H1 (cell line): ENCODE data around the gene EFCAB6. TPM values are rescaled to one million over a fixed set of nuclear protein-coding genes. Genes with fewer than 3 reads are reported as not detected.
A peak's percentile ranks its signal among the peaks of the same experiment; 100 is the strongest.

Source experiments
- CTCF ChIA-PET: fragments of 300-600 bp; sonication (Branson Sonifier 250); formaldehyde crosslinking; loops from one replicate; lab custom pipeline; 2021; ENCODE audit not compliant: partially characterized antibody; lab: Charles Lee
- POLR2A ChIA-PET: fragments of 300-600 bp; sonication (Branson Sonifier 250); formaldehyde crosslinking; loops from one replicate; lab custom pipeline; 2021; ENCODE audit warnings: inconsistent platforms; ENCODE audit not compliant: partially characterized antibody; lab: Charles Lee
- DNase-seq, 2 experiments: peaks; one replicate each; pipeline versions ENCODE4 v3.0.0 to v3.0.0-alpha.2; 2010 to 2022; ENCODE audit warnings: low spot score in 2 of 2, low read depth in 1 of 2, mixed read lengths in 1 of 2
- FAIRE-seq: peaks from 2 replicates; lab custom pipeline; 2011; peaks lifted over from hg19 to GRCh38; lab: Jason Lieb, UNC
- H2AFZ ChIP-seq: 2 replicates; pipeline ENCODE4 v1.8.1; 2012; ENCODE audit warnings: low read length, inconsistent platforms
- H2AK5ac ChIP-seq: 2 replicates; pipeline ENCODE4 v1.6.1; 2013; ENCODE audit warnings: low read depth, low read length
- H2BK120ac ChIP-seq: replicated peaks from 2 replicates; pipeline ENCODE3; 2013; ENCODE audit warnings: low read depth, low read length, inconsistent platforms
- H2BK12ac ChIP-seq: 2 replicates; pipeline ENCODE4 v1.6.1; 2013; ENCODE audit warnings: low read depth, low read length
- H2BK15ac ChIP-seq: 2 replicates; pipeline ENCODE4 v1.6.1; 2013; ENCODE audit warnings: low read length
- H2BK20ac ChIP-seq: 2 replicates; pipeline ENCODE4 v1.6.1; 2013; ENCODE audit warnings: low read length
- H2BK5ac ChIP-seq: 2 replicates; pipeline ENCODE4 v1.6.1; 2013; ENCODE audit warnings: low read depth, low read length
- H3K14ac ChIP-seq: 2 replicates; pipeline ENCODE4 v1.6.1; 2013; ENCODE audit warnings: inconsistent platforms; ENCODE audit not compliant: insufficient read length
- H3K18ac ChIP-seq: 2 replicates; pipeline ENCODE4 v1.6.1; 2013; ENCODE audit warnings: low read length; ENCODE audit errors: extremely low read depth
- H3K23ac ChIP-seq: 2 replicates; pipeline ENCODE4 v1.6.1; 2013; ENCODE audit warnings: inconsistent platforms; ENCODE audit not compliant: insufficient read length
- H3K23me2 ChIP-seq: 2 replicates; pipeline ENCODE4 v1.6.1; 2013; ENCODE audit warnings: low read depth, low read length
- H3K27ac ChIP-seq: 2 replicates; pipeline ENCODE4 v1.6.1; 2011; ENCODE audit warnings: low read depth, low read length, inconsistent platforms
- H3K27me3 ChIP-seq, 4 experiments: replicated peaks in 1 of 4; 1 replicate in 1 of 4; 2 replicates in 3 of 4; pipeline versions ENCODE4 v1.6.1 to v1.8.1; 2011 to 2013; ENCODE audit warnings: low read length in 3 of 4, mild to moderate bottlenecking in 3 of 4, inconsistent platforms in 2 of 4, mixed read lengths in 2 of 4, moderate library complexity in 1 of 4; ENCODE audit not compliant: control insufficient read depth in 3 of 4, insufficient read depth in 3 of 4; ENCODE audit errors: extremely low read depth in 1 of 4
- H3K36me3 ChIP-seq, 4 experiments: 2 replicates each; pipeline versions ENCODE4 v1.6.1 to v1.8.1; 2011 to 2013; ENCODE audit warnings: mild to moderate bottlenecking in 4 of 4, low read length in 3 of 4, moderate library complexity in 2 of 4, control low read depth in 1 of 4, inconsistent platforms in 1 of 4; ENCODE audit not compliant: insufficient read depth in 4 of 4, control insufficient read depth in 2 of 4
- H3K4ac ChIP-seq: replicated peaks from 2 replicates; pipeline ENCODE3; 2013; ENCODE audit warnings: low read length, low read depth, mixed read lengths, inconsistent platforms; ENCODE audit not compliant: insufficient read length
- H3K4me1 ChIP-seq, 4 experiments: replicated peaks in 1 of 4; 1 replicate in 1 of 4; 2 replicates in 3 of 4; pipeline versions ENCODE4 v1.6.1 to v1.8.1; 2011 to 2013; ENCODE audit warnings: low read length in 3 of 4, inconsistent platforms in 2 of 4, mixed read lengths in 1 of 4; ENCODE audit not compliant: insufficient read depth in 4 of 4, control insufficient read depth in 3 of 4
- H3K4me2 ChIP-seq, 2 experiments: 2 replicates each; pipeline versions ENCODE4 v1.6.1 to v1.8.1; 2011 to 2013; ENCODE audit warnings: low read depth in 2 of 2, low read length in 2 of 2, control low read depth in 1 of 2, inconsistent platforms in 1 of 2, mild to moderate bottlenecking in 1 of 2; ENCODE audit not compliant: insufficient read depth in 1 of 2
- H3K4me3 ChIP-seq, 4 experiments: fragments of 200-600, 300-600 bp in 1 of 4; sonication (generic), shearing (Covaris generic), sonication (Bioruptor Twin) in 1 of 4; 2 replicates each; pipeline versions ENCODE4 v1.5.1 to v1.8.1; 2011 to 2016; ENCODE audit warnings: low read length in 4 of 4, low read depth in 3 of 4, control low read depth in 2 of 4, inconsistent platforms in 2 of 4, mild to moderate bottlenecking in 2 of 4, mixed read lengths in 1 of 4, moderate library complexity in 1 of 4; ENCODE audit not compliant: insufficient read depth in 2 of 4; ENCODE audit errors: extremely low read depth in 1 of 4
- H3K56ac ChIP-seq: replicated peaks from 2 replicates; pipeline ENCODE3; 2013; ENCODE audit warnings: low read depth, mild to moderate bottlenecking, mixed read lengths, low read length, inconsistent platforms; ENCODE audit not compliant: insufficient read length
- H3K79me1 ChIP-seq: 2 replicates; pipeline ENCODE4 v1.6.1; 2013; ENCODE audit warnings: low read depth, low read length, control low read depth
- H3K79me2 ChIP-seq, 2 experiments: 2 replicates each; pipeline versions ENCODE4 v1.6.1 to v1.8.1; 2012 to 2013; ENCODE audit warnings: low read length in 2 of 2, mild to moderate bottlenecking in 2 of 2, inconsistent platforms in 1 of 2; ENCODE audit not compliant: insufficient read depth in 2 of 2, control insufficient read depth in 1 of 2
- H3K9ac ChIP-seq, 4 experiments: replicated peaks in 1 of 4; 1 replicate in 1 of 4; 2 replicates in 3 of 4; pipeline versions ENCODE4 v1.6.1 to v1.8.1; 2011 to 2013; ENCODE audit warnings: low read depth in 3 of 4, low read length in 3 of 4, control low read depth in 2 of 4, mild to moderate bottlenecking in 2 of 4, moderate library complexity in 2 of 4, inconsistent platforms in 1 of 4; ENCODE audit errors: extremely low read depth in 1 of 4
- H3K9me3 ChIP-seq, 2 experiments: 2 replicates each; pipeline versions ENCODE4 v1.6.1 to v1.8.1; 2012 to 2013; ENCODE audit warnings: mild to moderate bottlenecking in 2 of 2, moderate library complexity in 2 of 2, control low read depth in 1 of 2, inconsistent platforms in 1 of 2, low read depth in 1 of 2, low read length in 1 of 2, mixed read lengths in 1 of 2; ENCODE audit not compliant: insufficient read depth in 2 of 2
- H4K20me1 ChIP-seq, 2 experiments: replicated peaks in 1 of 2; 2 replicates each; pipeline versions ENCODE3 to v1.8.1; 2011 to 2013; ENCODE audit warnings: inconsistent platforms in 2 of 2, low read length in 2 of 2, mild to moderate bottlenecking in 1 of 2; ENCODE audit not compliant: insufficient read depth in 2 of 2, control insufficient read depth in 1 of 2
- H4K5ac ChIP-seq: 2 replicates; pipeline ENCODE4 v1.6.1; 2013; ENCODE audit warnings: low read length, low read depth, mixed read lengths, inconsistent platforms; ENCODE audit not compliant: insufficient read length
- H4K8ac ChIP-seq: 2 replicates; pipeline ENCODE4 v1.8.0; 2013; ENCODE audit warnings: mild to moderate bottlenecking, moderate library complexity, low read length, inconsistent platforms; ENCODE audit not compliant: insufficient read depth; ENCODE audit errors: extremely low read depth
- H4K91ac ChIP-seq: replicated peaks from 2 replicates; pipeline ENCODE3; 2013; ENCODE audit warnings: low read length, mixed read lengths, inconsistent platforms; ENCODE audit not compliant: insufficient read length
- ATF3 ChIP-seq: IDR thresholded peaks from 2 replicates; pipeline ENCODE4 v1.6.1; 2011; ENCODE audit warnings: low read depth, mild to moderate bottlenecking, low read length; ENCODE audit not compliant: insufficient read depth
- RAD21 ChIP-seq, 2 experiments: IDR thresholded peaks in 1 of 2; conservative IDR thresholded peaks in 1 of 2; 2 replicates each; pipeline ENCODE4 v1.6.1; 2011; ENCODE audit warnings: low read depth in 2 of 2, low read length in 2 of 2, improper control_type of control experiment in 1 of 2, inconsistent platforms in 1 of 2, mild to moderate bottlenecking in 1 of 2, moderate library complexity in 1 of 2
- RFX5 ChIP-seq: IDR thresholded peaks from 2 replicates; pipeline ENCODE4 v1.6.1; 2011; ENCODE audit warnings: low read depth, low read length, improper control_type of control experiment, borderline replicate concordance
- WGBS, 2 experiments: shearing (Covaris generic) in 1 of 2; methylation state at CpG; one replicate each; pipeline versions ENCODE4 v1.1.6 to v1.1.7; 2013 to 2015; ENCODE audit warnings: low lambda C conversion rate in 2 of 2, mixed read lengths in 2 of 2, inconsistent platforms in 1 of 2, low coverage in 1 of 2, missing lambda C conversion rate in 1 of 2; ENCODE audit not compliant: insufficient replicate concordance in 2 of 2, insufficient coverage in 1 of 2, insufficient read length in 1 of 2; ENCODE audit errors: extremely low coverage in 1 of 2, missing lambda C conversion rate in 1 of 2; 5-methylcytosine and 5-hydroxymethylcytosine counted together
- polyA plus RNA-seq, 7 experiments: library from polyadenylated mRNA; depleted of rRNA in 3 of 7; stranded (reverse) in 5 of 7; unstranded in 2 of 7; fragments of >200 nt in 5 of 7; fragments of 200-250 nt in 2 of 7; gene quantifications; 1 replicate in 5 of 7; 2 replicates in 1 of 7; 4 replicates in 1 of 7; pipeline versions ENCODE4 v1.2.1 to v1.2.3, GENCODE V29; 2011 to 2013; ENCODE audit warnings: missing spikeins in 2 of 7, mixed read lengths in 2 of 7
- total RNA-seq: library from RNA; stranded (reverse); fragmentation: NEBNext Ultra II Directional; extraction: Animal tissue kit (Norgen Biotek cat#: 25700); gene quantifications from 2 replicates; pipeline ENCODE4 v1.2.1, GENCODE V29; 2021

Gene EFCAB6
- total and polyA plus RNA-seq, 2 of the 8 experiments (the other 6 are each of a cell fraction or from before 2014, with no cell fraction given) = 0.32 to 1.7 TPM

- Histone ChIP-seq H3K14ac (no peak overlapping the region), H3K9me3 (peaks cover 10 to 11% of the 10 kb centered on the region in 2 experiments; a peak in 2 of 4 replicates), H2AK5ac (no peak overlapping the region), H2AFZ (no peak overlapping the region), H3K4me2 (no peak overlapping the region), H4K8ac (no peak overlapping the region), H3K36me3 (no peaks in the 10 kb centered on the region), H3K79me1 (no peaks in the 10 kb centered on the region), H3K23me2 (no peaks in the 10 kb centered on the region), H4K91ac (peak overlapping the region; percentile 42), H3K9ac (no peak overlapping the region), H3K4me3 (no peak overlapping the region), H4K20me1 (no peaks in the 10 kb centered on the region), H3K4me1 (peaks cover 0 to 3% (median 1%) of the 10 kb centered on the region in 4 experiments; a peak in 3 of 7 replicates), H4K5ac (no peak overlapping the region), H3K27me3 (no peaks in the 10 kb centered on the region), H2BK120ac (no peak overlapping the region), H3K27ac (no peak overlapping the region), H3K23ac (no peak overlapping the region), H2BK12ac (no peak overlapping the region), H3K18ac (no peak overlapping the region), H2BK15ac (no peak overlapping the region), H2BK20ac (no peak overlapping the region), H3K56ac (no peak overlapping the region), H2BK5ac (no peak overlapping the region), H3K79me2 (no peaks in the 10 kb centered on the region), H3K4ac (no peak overlapping the region)
- POLR2A ChIA-PET = no interaction called here
- TF ChIP-seq RFX5 (no peak), ATF3 (no peak), RAD21 (IDR thresholded peaks at IDR 0.05 in 1 of 2, conservative IDR thresholded peaks at IDR 0.05 in 1 of 2; ENCODE audit: low read depth in 2 of 2, low read length in 2 of 2) (peak in 1 of 2 experiments; percentile 32; a peak in 2 of 4 replicates)
- CTCF ChIA-PET = no interaction called here
- FAIRE-seq = no peak
- DNase-seq = peak in 1 of 2 experiments; percentile 33
- WGBS, 2 experiments = 90% methylated on average over 15 of the region's 16 CpGs; no CpG with 5 or more reads in 1 of the 2 experiments
Observed at GRCh38 chr22:43553451-43554258, 258.4 kb downstream of the EFCAB6 start.
